Mucosa of descending colon (tissue), 3 donors: ENCODE data around the gene PIP4K2A. TPM values are rescaled to one million over a fixed set of nuclear protein-coding genes. Genes with fewer than 3 reads are reported as not detected.

ENCODE experiments used
- ATAC-seq: fragments of 200-7000 bp; cut with Tn5 transposase; one replicate; pipeline ENCODE4 v1.9.1; 2020; ENCODE audit warnings: mild to moderate bottlenecking, moderate library complexity
- DNase-seq, 3 donors: peaks; one replicate each; pipeline ENCODE4 v3.0.0-alpha.2; 2020
- H3K36me3 ChIP-seq: fragments of 200-600 bp; one replicate; pipeline ENCODE4 v1.8.0; 2021; ENCODE audit warnings: low read depth, mild to moderate bottlenecking
- H3K4me1 ChIP-seq: fragments of 200-600 bp; one replicate; pipeline ENCODE4 v1.8.0; 2021; ENCODE audit warnings: low read depth, mild to moderate bottlenecking
- H3K4me3 ChIP-seq: fragments of 200-600 bp; one replicate; pipeline ENCODE4 v1.8.0; 2021; ENCODE audit warnings: mild to moderate bottlenecking
- H3K9me3 ChIP-seq: fragments of 200-600 bp; one replicate; pipeline ENCODE4 v1.8.0; 2021; ENCODE audit warnings: mild to moderate bottlenecking
- CTCF ChIP-seq: fragments of 200-600 bp; IDR thresholded peaks from one replicate; pipeline ENCODE4 v1.8.0; 2022; ENCODE audit warnings: antibody characterized with exemption, mild to moderate bottlenecking
- intact Hi-C, 2 donors: fragments of 100-400 bp; cut with DNase I in 1 of 2; cut with micrococcal nuclease in 1 of 2; formaldehyde crosslinking; loops; one replicate each; pipeline versions ENCODE4 v1.11.0 to v1.11.1; 2022; cut with DNase I, micrococcal nuclease
- total RNA-seq, 3 donors: library from RNA; stranded (reverse); fragmentation: NEBNext Ultra II Directional in 2 of 3; extraction: Animal tissue kit (Norgen Biotek cat#: 25700) in 2 of 3; gene quantifications; one replicate each; pipeline versions ENCODE4 v1.2.1 to v1.2.4, GENCODE V29; 2021 to 2023
- donor health status: DM: no; HTN: no; CAD: no; lungs with moderate emphysema.
- donor health status: DM: no; HTN: no; CAD: no.
- donor health status: DM: no; HTN: yes; CAD: no.

PIP4K2A gene
- total RNA-seq, 3 donors from 2014 or later = 17.2 to 29.4 (median 21.2) TPM

DNA sequence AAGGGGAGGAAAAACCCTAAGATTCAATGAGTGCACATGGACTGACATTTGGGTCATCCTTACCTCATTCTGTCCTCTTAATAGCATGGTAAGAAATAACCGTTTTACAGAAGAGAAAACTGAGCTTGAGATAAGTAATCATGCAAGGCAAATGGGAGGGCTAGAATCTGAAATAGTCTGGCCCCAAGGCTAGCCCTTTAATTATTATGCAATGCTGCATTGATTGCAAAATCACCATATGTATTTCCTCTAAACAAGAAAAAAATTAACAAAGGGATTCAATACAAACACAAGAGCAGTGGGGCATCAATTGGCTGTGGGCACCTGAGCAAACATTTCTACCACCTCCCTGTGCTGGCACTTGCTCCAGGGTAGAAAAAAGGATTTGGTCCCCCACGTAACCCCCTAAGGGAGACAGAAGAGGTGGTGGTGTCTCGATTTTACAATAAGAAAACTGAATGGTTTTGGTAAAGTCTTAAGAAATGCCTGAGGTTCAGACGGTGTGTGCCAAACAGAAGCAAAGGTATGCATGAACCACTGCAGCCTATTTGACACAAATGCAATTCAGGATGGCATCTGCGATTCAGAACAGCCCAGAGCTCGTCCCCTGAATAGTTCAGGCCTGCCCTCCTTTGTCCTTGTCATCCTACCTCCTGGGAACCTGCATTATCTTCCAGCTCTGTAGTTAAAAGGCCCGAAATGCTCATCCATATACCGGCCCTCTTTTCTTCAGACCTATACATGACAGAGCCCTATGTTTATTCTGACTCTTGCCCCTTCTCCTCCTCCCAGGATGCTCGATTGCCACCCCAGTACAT is 23.6 kb downstream of the PIP4K2A start:
- TF ChIP-seq CTCF = no peak
- Histone ChIP-seq H3K9me3 (no peaks in the 10 kb centered on the region), H3K4me1 (peaks cover 5% of the 10 kb centered on the region), H3K4me3 (no peak overlapping the region), H3K36me3 (no peaks in the 10 kb centered on the region)
- intact Hi-C loops = no loop called here
- DNase-seq (no peak), ATAC-seq (no peak)

GRCh38 chr10:22690158-22690557 is 24.2 kb downstream of the PIP4K2A start:
- Histone ChIP-seq H3K36me3 (no peaks in the 10 kb centered on the region), H3K4me1 (peaks cover 5% of the 10 kb centered on the region), H3K4me3 (no peak overlapping the region), H3K9me3 (no peaks in the 10 kb centered on the region)
- DNase-seq = no peak
- TF ChIP-seq CTCF = no peak
- intact Hi-C loops = no loop called here
- ATAC-seq = no peak

- H3K36me3 ChIP-seq = no peaks in the 10 kb centered on the region
- no peak for ATAC-seq
Observed at GRCh38 chr10:22686347-22686746, 28.0 kb downstream of the PIP4K2A start.

DNA sequence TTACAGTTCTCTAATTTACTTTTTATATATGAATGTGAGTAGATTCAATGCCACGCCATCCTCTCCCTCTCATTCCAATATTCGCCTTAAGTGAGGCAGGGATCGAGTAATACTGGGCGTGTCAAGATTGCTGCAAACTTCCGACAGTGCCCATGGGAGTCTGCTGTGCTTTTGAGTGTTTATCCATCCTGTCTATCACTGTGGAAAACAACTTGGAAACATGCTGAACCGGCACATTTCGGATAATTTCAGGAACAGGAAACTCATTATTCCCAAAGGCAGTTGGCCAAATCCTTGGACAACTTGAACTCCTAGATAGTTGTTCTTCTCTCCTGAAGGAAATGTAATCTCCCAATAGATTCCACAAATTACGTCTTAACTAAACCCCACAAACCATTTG is 28.5 kb downstream of the PIP4K2A start:
- ATAC-seq (no peak), DNase-seq (no peak)
- Histone ChIP-seq H3K9me3 (no peaks in the 10 kb centered on the region), H3K4me1 (peaks cover under 1% of the 10 kb centered on the region), H3K4me3 (no peak overlapping the region), H3K36me3 (no peaks in the 10 kb centered on the region)
- TF ChIP-seq CTCF = no peak
- intact Hi-C loops = no loop called here

More at GRCh38 chr10:22686347-22686746, 28.0 kb downstream of the PIP4K2A start:
- H3K4me3 ChIP-seq = no peak overlapping the region
- TF ChIP-seq CTCF = no peak
- intact Hi-C loops = no loop called here
- no peaks in the 10 kb centered on the region for H3K9me3 ChIP-seq
- DNase-seq = no peak
- peaks cover 2% of the 10 kb centered on the region for H3K4me1 ChIP-seq

GRCh38 chr10:22684699-22685098 is 29.7 kb downstream of the PIP4K2A start:
- intact Hi-C loops = no loop called here
- no peaks in the 10 kb centered on the region for H3K4me1 ChIP-seq
- TF ChIP-seq CTCF = no peak
- no peaks in the 10 kb centered on the region for H3K36me3 ChIP-seq
- H3K4me3 ChIP-seq = no peak overlapping the region
- H3K9me3 ChIP-seq = no peaks in the 10 kb centered on the region
- ATAC-seq (no peak), DNase-seq (no peak)

- Histone ChIP-seq H3K4me3 (no peak overlapping the region), H3K36me3 (no peaks in the 10 kb centered on the region), H3K9me3 (no peaks in the 10 kb centered on the region), H3K4me1 (no peaks in the 10 kb centered on the region)
- TF ChIP-seq CTCF = no peak
- DNase-seq = no peak
- intact Hi-C loops = no loop called here
- peak; percentile 35 for ATAC-seq
Observed at GRCh38 chr10:22683140-22683389, 31.3 kb downstream of the PIP4K2A start.
